ENCODE results near the gene KCNH2. TPM values are rescaled to one million over a fixed set of nuclear protein-coding genes. Genes with fewer than 3 reads are reported as not detected.

The KCNH2 gene
- total and polyA plus RNA-seq, 2 of the 13 experiments (the other 11 are each of a cell fraction or from before 2014, with no cell fraction given) = 0.09 to 0.11 TPM

- TF ChIP-seq TRIM24 (CRISPR knock-in tag; IDR thresholded peaks at IDR 0.05) = no peak
- no peak for TF ChIP-seq ZNF660 (CRISPR knock-in tag; IDR thresholded peaks at IDR 0.05; ENCODE audit: borderline replicate concordance, low read depth)
- no peak for TF ChIP-seq CCDC6 (CRISPR knock-in tag; IDR thresholded peaks at IDR 0.05)
- TF ChIP-seq GZF1 (CRISPR knock-in tag; IDR thresholded peaks at IDR 0.05) = no peak
- TF ChIP-seq ZNF232 (CRISPR knock-in tag; IDR thresholded peaks at IDR 0.05; ENCODE audit: borderline replicate concordance) = no peak
- no peak for TF ChIP-seq ZNF180 (CRISPR knock-in tag; IDR thresholded peaks at IDR 0.05; ENCODE audit: borderline replicate concordance, low read depth)
- TF ChIP-seq ZNF770 (CRISPR knock-in tag; IDR thresholded peaks at IDR 0.05) = no peak
- no peak for TF ChIP-seq CAMTA2 (CRISPR knock-in tag; IDR thresholded peaks at IDR 0.05; ENCODE audit: borderline replicate concordance)
- no peak for TF ChIP-seq SATB2 (CRISPR knock-in tag; IDR thresholded peaks at IDR 0.05)
- H3K4me2 ChIP-seq (ENCODE audit: low read depth, low read length) = no peak overlapping the region
- in situ Hi-C loops (cut with HindIII; ENCODE audit: extremely low pct_ligation_motif_present, low pct_unique_long_range_greater_than_20kb) = loop anchor here (5.0 kb wide), 1 partner anchor 92 kb away; no protein-coding TSS in a partner anchor
- no peak overlapping the region for H3K9ac ChIP-seq (ENCODE audit: insufficient read depth, low read depth, low read length)
- H3K4me3 ChIP-seq (replicated peaks in 1 of 3; ENCODE audit: insufficient read depth in 1 of 3, low read depth in 2 of 3, low read length in 3 of 3) = no peak overlapping the region
- peaks cover 4% of the 10 kb centered on the region; the same call in 1 of the 2 replicates for H3K4me1 ChIP-seq (ENCODE audit: insufficient read depth, low read length)
- ATAC-seq (no peak), FAIRE-seq (no peak), DNase-seq (ENCODE audit: low spot score) (no peak)
- CTCF ChIA-PET (ENCODE audit: low intra/inter-chr PET ratio, low total read pairs) = interaction anchor here (1.6 to 1.9 kb wide), 2 partner anchors 24 to 91 kb away, joined by 4 to 13 read pairs; no protein-coding TSS in a partner anchor
- intact Hi-C loops (cut with micrococcal nuclease; ENCODE audit: unreplicated experiment) = no loop called here
- no peaks in the 10 kb centered on the region for H3K36me3 ChIP-seq (replicated peaks in 1 of 2; ENCODE audit: control insufficient read depth in 1 of 2, insufficient read depth in 2 of 2, low read length in 2 of 2)
- H3K79me2 ChIP-seq (ENCODE audit: insufficient read depth, low read length) = no peaks in the 10 kb centered on the region
- POLR2A ChIA-PET = no interaction called here
- no peaks in the 10 kb centered on the region for H3K9me3 ChIP-seq (ENCODE audit: low read length)
- 0% methylated on average over 7 of the region's 7 CpGs for WGBS (ENCODE audit: low lambda C conversion rate)
- H3K27me3 ChIP-seq (ENCODE audit: control insufficient read depth in 1 of 2, insufficient read depth in 2 of 2, low read length in 2 of 2) = peaks cover 4 to 48% of the 10 kb centered on the region in 2 experiments
- no peak overlapping the region for H3K27ac ChIP-seq (ENCODE audit: extremely low read length, insufficient read depth, low read length)
- H4K20me1 ChIP-seq (ENCODE audit: insufficient read depth, low read length) = 0 out of 2 replicates have a peak, but pooled peaks cover 2% of the 10 kb centered on the region
- BruUV-seq (replicated peaks) = no TSS peak
- H2AFZ ChIP-seq (ENCODE audit: low read length) = no peak overlapping the region
Observed at GRCh38 chr7:150989456-150989855, 11.3 kb upstream of the KCNH2 start.

All from HepG2 (cell line).